H1 (cell line): ENCODE results near the gene DOCK1. TPM values are rescaled to one million over a fixed set of nuclear protein-coding genes. Genes with fewer than 3 reads are reported as not detected.

Source experiments
- CTCF ChIA-PET: fragments of 300-600 bp; sonication (Branson Sonifier 250); formaldehyde crosslinking; loops from one replicate; lab custom pipeline; 2021; ENCODE audit not compliant: partially characterized antibody; lab: Charles Lee
- POLR2A ChIA-PET: fragments of 300-600 bp; sonication (Branson Sonifier 250); formaldehyde crosslinking; loops from one replicate; lab custom pipeline; 2021; ENCODE audit warnings: inconsistent platforms; ENCODE audit not compliant: partially characterized antibody; lab: Charles Lee
- DNase-seq, 2 experiments: peaks; one replicate each; pipeline versions ENCODE4 v3.0.0 to v3.0.0-alpha.2; 2010 to 2022; ENCODE audit warnings: low spot score in 2 of 2, low read depth in 1 of 2, mixed read lengths in 1 of 2
- FAIRE-seq: peaks from 2 replicates; lab custom pipeline; 2011; peaks lifted over from hg19 to GRCh38; lab: Jason Lieb, UNC
- H2AFZ ChIP-seq: 2 replicates; pipeline ENCODE4 v1.8.1; 2012; ENCODE audit warnings: low read length, inconsistent platforms
- H2AK5ac ChIP-seq: 2 replicates; pipeline ENCODE4 v1.6.1; 2013; ENCODE audit warnings: low read depth, low read length
- H2BK120ac ChIP-seq: replicated peaks from 2 replicates; pipeline ENCODE3; 2013; ENCODE audit warnings: low read depth, low read length, inconsistent platforms
- H2BK12ac ChIP-seq: 2 replicates; pipeline ENCODE4 v1.6.1; 2013; ENCODE audit warnings: low read depth, low read length
- H2BK15ac ChIP-seq: 2 replicates; pipeline ENCODE4 v1.6.1; 2013; ENCODE audit warnings: low read length
- H2BK20ac ChIP-seq: 2 replicates; pipeline ENCODE4 v1.6.1; 2013; ENCODE audit warnings: low read length
- H2BK5ac ChIP-seq: 2 replicates; pipeline ENCODE4 v1.6.1; 2013; ENCODE audit warnings: low read depth, low read length
- H3K14ac ChIP-seq: 2 replicates; pipeline ENCODE4 v1.6.1; 2013; ENCODE audit warnings: inconsistent platforms; ENCODE audit not compliant: insufficient read length
- H3K18ac ChIP-seq: 2 replicates; pipeline ENCODE4 v1.6.1; 2013; ENCODE audit warnings: low read length; ENCODE audit errors: extremely low read depth
- H3K23ac ChIP-seq: 2 replicates; pipeline ENCODE4 v1.6.1; 2013; ENCODE audit warnings: inconsistent platforms; ENCODE audit not compliant: insufficient read length
- H3K23me2 ChIP-seq: 2 replicates; pipeline ENCODE4 v1.6.1; 2013; ENCODE audit warnings: low read depth, low read length
- H3K27ac ChIP-seq: 2 replicates; pipeline ENCODE4 v1.6.1; 2011; ENCODE audit warnings: low read depth, low read length, inconsistent platforms
- H3K27me3 ChIP-seq, 4 experiments: replicated peaks in 1 of 4; 1 replicate in 1 of 4; 2 replicates in 3 of 4; pipeline versions ENCODE4 v1.6.1 to v1.8.1; 2011 to 2013; ENCODE audit warnings: low read length in 3 of 4, mild to moderate bottlenecking in 3 of 4, inconsistent platforms in 2 of 4, mixed read lengths in 2 of 4, moderate library complexity in 1 of 4; ENCODE audit not compliant: control insufficient read depth in 3 of 4, insufficient read depth in 3 of 4; ENCODE audit errors: extremely low read depth in 1 of 4
- H3K36me3 ChIP-seq, 4 experiments: 2 replicates each; pipeline versions ENCODE4 v1.6.1 to v1.8.1; 2011 to 2013; ENCODE audit warnings: mild to moderate bottlenecking in 4 of 4, low read length in 3 of 4, moderate library complexity in 2 of 4, control low read depth in 1 of 4, inconsistent platforms in 1 of 4; ENCODE audit not compliant: insufficient read depth in 4 of 4, control insufficient read depth in 2 of 4
- H3K4ac ChIP-seq: replicated peaks from 2 replicates; pipeline ENCODE3; 2013; ENCODE audit warnings: low read length, low read depth, mixed read lengths, inconsistent platforms; ENCODE audit not compliant: insufficient read length
- H3K4me1 ChIP-seq, 4 experiments: replicated peaks in 1 of 4; 1 replicate in 1 of 4; 2 replicates in 3 of 4; pipeline versions ENCODE4 v1.6.1 to v1.8.1; 2011 to 2013; ENCODE audit warnings: low read length in 3 of 4, inconsistent platforms in 2 of 4, mixed read lengths in 1 of 4; ENCODE audit not compliant: insufficient read depth in 4 of 4, control insufficient read depth in 3 of 4
- H3K4me2 ChIP-seq, 2 experiments: 2 replicates each; pipeline versions ENCODE4 v1.6.1 to v1.8.1; 2011 to 2013; ENCODE audit warnings: low read depth in 2 of 2, low read length in 2 of 2, control low read depth in 1 of 2, inconsistent platforms in 1 of 2, mild to moderate bottlenecking in 1 of 2; ENCODE audit not compliant: insufficient read depth in 1 of 2
- H3K4me3 ChIP-seq, 4 experiments: fragments of 200-600, 300-600 bp in 1 of 4; sonication (generic), shearing (Covaris generic), sonication (Bioruptor Twin) in 1 of 4; 2 replicates each; pipeline versions ENCODE4 v1.5.1 to v1.8.1; 2011 to 2016; ENCODE audit warnings: low read length in 4 of 4, low read depth in 3 of 4, control low read depth in 2 of 4, inconsistent platforms in 2 of 4, mild to moderate bottlenecking in 2 of 4, mixed read lengths in 1 of 4, moderate library complexity in 1 of 4; ENCODE audit not compliant: insufficient read depth in 2 of 4; ENCODE audit errors: extremely low read depth in 1 of 4
- H3K56ac ChIP-seq: replicated peaks from 2 replicates; pipeline ENCODE3; 2013; ENCODE audit warnings: low read depth, mild to moderate bottlenecking, mixed read lengths, low read length, inconsistent platforms; ENCODE audit not compliant: insufficient read length
- H3K79me1 ChIP-seq: 2 replicates; pipeline ENCODE4 v1.6.1; 2013; ENCODE audit warnings: low read depth, low read length, control low read depth
- H3K79me2 ChIP-seq, 2 experiments: 2 replicates each; pipeline versions ENCODE4 v1.6.1 to v1.8.1; 2012 to 2013; ENCODE audit warnings: low read length in 2 of 2, mild to moderate bottlenecking in 2 of 2, inconsistent platforms in 1 of 2; ENCODE audit not compliant: insufficient read depth in 2 of 2, control insufficient read depth in 1 of 2
- H3K9ac ChIP-seq, 4 experiments: replicated peaks in 1 of 4; 1 replicate in 1 of 4; 2 replicates in 3 of 4; pipeline versions ENCODE4 v1.6.1 to v1.8.1; 2011 to 2013; ENCODE audit warnings: low read depth in 3 of 4, low read length in 3 of 4, control low read depth in 2 of 4, mild to moderate bottlenecking in 2 of 4, moderate library complexity in 2 of 4, inconsistent platforms in 1 of 4; ENCODE audit errors: extremely low read depth in 1 of 4
- H3K9me3 ChIP-seq, 2 experiments: 2 replicates each; pipeline versions ENCODE4 v1.6.1 to v1.8.1; 2012 to 2013; ENCODE audit warnings: mild to moderate bottlenecking in 2 of 2, moderate library complexity in 2 of 2, control low read depth in 1 of 2, inconsistent platforms in 1 of 2, low read depth in 1 of 2, low read length in 1 of 2, mixed read lengths in 1 of 2; ENCODE audit not compliant: insufficient read depth in 2 of 2
- H4K20me1 ChIP-seq, 2 experiments: replicated peaks in 1 of 2; 2 replicates each; pipeline versions ENCODE3 to v1.8.1; 2011 to 2013; ENCODE audit warnings: inconsistent platforms in 2 of 2, low read length in 2 of 2, mild to moderate bottlenecking in 1 of 2; ENCODE audit not compliant: insufficient read depth in 2 of 2, control insufficient read depth in 1 of 2
- H4K5ac ChIP-seq: 2 replicates; pipeline ENCODE4 v1.6.1; 2013; ENCODE audit warnings: low read length, low read depth, mixed read lengths, inconsistent platforms; ENCODE audit not compliant: insufficient read length
- H4K8ac ChIP-seq: 2 replicates; pipeline ENCODE4 v1.8.0; 2013; ENCODE audit warnings: mild to moderate bottlenecking, moderate library complexity, low read length, inconsistent platforms; ENCODE audit not compliant: insufficient read depth; ENCODE audit errors: extremely low read depth
- H4K91ac ChIP-seq: replicated peaks from 2 replicates; pipeline ENCODE3; 2013; ENCODE audit warnings: low read length, mixed read lengths, inconsistent platforms; ENCODE audit not compliant: insufficient read length
- ASH2L ChIP-seq: fragments of 200-600, 300-600 bp; sonication (generic); IDR thresholded peaks from one replicate; pipeline ENCODE4 v1.7.1; 2017; ENCODE audit warnings: low read length
- BACH1 ChIP-seq: IDR thresholded peaks from 2 replicates; pipeline ENCODE4 v1.6.1; 2012; ENCODE audit warnings: low read length, improper control_type of control experiment
- JUN ChIP-seq: IDR thresholded peaks from 2 replicates; pipeline ENCODE4 v1.6.1; 2011; ENCODE audit warnings: low read depth, mild to moderate bottlenecking, improper control_type of control experiment, low read length
- KDM5A ChIP-seq: fragments of 200-600 bp; IDR thresholded peaks from 2 replicates; pipeline ENCODE4 v1.7.1; 2012; ENCODE audit warnings: mild to moderate bottlenecking, low read length, inconsistent platforms, mixed read lengths
- POLR2AphosphoS5 ChIP-seq: IDR thresholded peaks from 2 replicates; pipeline ENCODE4 v1.6.1; 2011; ENCODE audit warnings: low read depth, low read length
- POU5F1 ChIP-seq: IDR thresholded peaks from 2 replicates; pipeline ENCODE4 v1.6.1; 2011; ENCODE audit warnings: low read depth, mild to moderate bottlenecking, low read length, moderate library complexity
- SAP30 ChIP-seq: fragments of 300-600 bp; sonication (generic); IDR thresholded peaks from 2 replicates; pipeline ENCODE4 v1.7.1; 2012; ENCODE audit warnings: low read length, moderate library complexity, mild to moderate bottlenecking, inconsistent platforms; ENCODE audit not compliant: insufficient read depth, insufficient replicate concordance
- TBP ChIP-seq: IDR thresholded peaks from 2 replicates; pipeline ENCODE4 v1.6.1; 2011; ENCODE audit warnings: low read depth, low read length, improper control_type of control experiment
- WGBS, 2 experiments: shearing (Covaris generic) in 1 of 2; methylation state at CpG; one replicate each; pipeline versions ENCODE4 v1.1.6 to v1.1.7; 2013 to 2015; ENCODE audit warnings: low lambda C conversion rate in 2 of 2, mixed read lengths in 2 of 2, inconsistent platforms in 1 of 2, low coverage in 1 of 2, missing lambda C conversion rate in 1 of 2; ENCODE audit not compliant: insufficient replicate concordance in 2 of 2, insufficient coverage in 1 of 2, insufficient read length in 1 of 2; ENCODE audit errors: extremely low coverage in 1 of 2, missing lambda C conversion rate in 1 of 2; 5-methylcytosine and 5-hydroxymethylcytosine counted together
- polyA plus RNA-seq, 7 experiments: library from polyadenylated mRNA; depleted of rRNA in 3 of 7; stranded (reverse) in 5 of 7; unstranded in 2 of 7; fragments of >200 nt in 5 of 7; fragments of 200-250 nt in 2 of 7; gene quantifications; 1 replicate in 5 of 7; 2 replicates in 1 of 7; 4 replicates in 1 of 7; pipeline versions ENCODE4 v1.2.1 to v1.2.3, GENCODE V29; 2011 to 2013; ENCODE audit warnings: missing spikeins in 2 of 7, mixed read lengths in 2 of 7
- total RNA-seq: library from RNA; stranded (reverse); fragmentation: NEBNext Ultra II Directional; extraction: Animal tissue kit (Norgen Biotek cat#: 25700); gene quantifications from 2 replicates; pipeline ENCODE4 v1.2.1, GENCODE V29; 2021

The DOCK1 gene
- total and polyA plus RNA-seq, 2 of the 8 experiments (the other 6 are each of a cell fraction or from before 2014, with no cell fraction given), result 11.6 to 53.0 TPM

- Histone ChIP-seq H3K9ac (no peak overlapping the region), H3K79me1 (no peaks in the 10 kb centered on the region), H3K4me1 (no peaks in the 10 kb centered on the region), H2BK15ac (no peak overlapping the region), H3K4ac (no peak overlapping the region), H3K23me2 (no peaks in the 10 kb centered on the region)
- WGBS, 2 experiments, result 83% methylated on average over 8 of the region's 8 CpGs; no CpG with 5 or more reads in 1 of the 2 experiments
- no peak for FAIRE-seq
- TF ChIP-seq SAP30, result no peak
- no peak for TF ChIP-seq BACH1
- TF ChIP-seq JUN, result no peak
- no peak for TF ChIP-seq ASH2L
- no peak for TF ChIP-seq POU5F1
- TF ChIP-seq TBP, result no peak
- no peak for TF ChIP-seq KDM5A
- no peak for TF ChIP-seq POLR2AphosphoS5
- TF ChIP-seq, all 59 proteins: peak for 0
- Histone ChIP-seq H2BK12ac (no peak overlapping the region), H3K4me2 (no peak overlapping the region), H4K8ac (no peak overlapping the region), H3K79me2 (no peaks in the 10 kb centered on the region), H2AK5ac (no peak overlapping the region), H3K4me3 (no peak overlapping the region), H2AFZ (no peak overlapping the region), H4K20me1 (peaks cover 2 to 3% of the 10 kb centered on the region in 2 experiments), H2BK120ac (no peak overlapping the region), H4K91ac (no peak overlapping the region), H3K9me3 (no peaks in the 10 kb centered on the region), H3K56ac (no peak overlapping the region), H4K5ac (no peak overlapping the region), H2BK20ac (no peak overlapping the region), H2BK5ac (no peak overlapping the region), H3K14ac (no peak overlapping the region), H3K27ac (no peak overlapping the region), H3K18ac (no peak overlapping the region), H3K23ac (no peak overlapping the region), H3K27me3 (no peaks in the 10 kb centered on the region), H3K36me3 (peaks cover 0 to 2% (median 0%) of the 10 kb centered on the region in 4 experiments; a peak in 2 of 8 replicates)
- DNase-seq, result no peak
- CTCF ChIA-PET, result interaction anchor here (1.0 kb wide), 1 partner anchor 11 kb away, joined by 3 read pairs; no protein-coding TSS in a partner anchor
- POLR2A ChIA-PET, result no interaction called here
Measured at GRCh38 chr10:127119936-127120335, 214.7 kb downstream of the DOCK1 start.
